GM23338 (cell line): ENCODE results near the gene ARSB.

ENCODE experiments used
- EZH2 ChIP-seq: fragments of 200-600 bp; sonication (generic); IDR thresholded peaks from one replicate; pipeline ENCODE4 v1.8.0; 2017; ENCODE audit warnings: antibody characterized with exemption, mild to moderate bottlenecking, low read depth; ENCODE audit not compliant: unreplicated experiment
- REST ChIP-seq: IDR thresholded peaks from one replicate; pipeline ENCODE4 v1.6.1; 2018; ENCODE audit warnings: antibody characterized with exemption; ENCODE audit not compliant: unreplicated experiment
- TF ChIP-seq, protein P1 (sequence below), 2 experiments: fragments of 200-600 bp in 1 of 2; sonication (generic) in 1 of 2; conservative IDR thresholded peaks; 2 replicates each; pipeline versions ENCODE4 v1.5.1 to v1.6.1; 2016 to 2017; ENCODE audit warnings: antibody characterized with exemption in 2 of 2, low read depth in 2 of 2, mild to moderate bottlenecking in 2 of 2, moderate library complexity in 1 of 2

GRCh38 chr5:78915170-78915569 lies 69.9 kb downstream of the ARSB start:
- TF ChIP-seq, protein P1, sequence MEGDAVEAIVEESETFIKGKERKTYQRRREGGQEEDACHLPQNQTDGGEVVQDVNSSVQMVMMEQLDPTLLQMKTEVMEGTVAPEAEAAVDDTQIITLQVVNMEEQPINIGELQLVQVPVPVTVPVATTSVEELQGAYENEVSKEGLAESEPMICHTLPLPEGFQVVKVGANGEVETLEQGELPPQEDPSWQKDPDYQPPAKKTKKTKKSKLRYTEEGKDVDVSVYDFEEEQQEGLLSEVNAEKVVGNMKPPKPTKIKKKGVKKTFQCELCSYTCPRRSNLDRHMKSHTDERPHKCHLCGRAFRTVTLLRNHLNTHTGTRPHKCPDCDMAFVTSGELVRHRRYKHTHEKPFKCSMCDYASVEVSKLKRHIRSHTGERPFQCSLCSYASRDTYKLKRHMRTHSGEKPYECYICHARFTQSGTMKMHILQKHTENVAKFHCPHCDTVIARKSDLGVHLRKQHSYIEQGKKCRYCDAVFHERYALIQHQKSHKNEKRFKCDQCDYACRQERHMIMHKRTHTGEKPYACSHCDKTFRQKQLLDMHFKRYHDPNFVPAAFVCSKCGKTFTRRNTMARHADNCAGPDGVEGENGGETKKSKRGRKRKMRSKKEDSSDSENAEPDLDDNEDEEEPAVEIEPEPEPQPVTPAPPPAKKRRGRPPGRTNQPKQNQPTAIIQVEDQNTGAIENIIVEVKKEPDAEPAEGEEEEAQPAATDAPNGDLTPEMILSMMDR (conservative IDR thresholded peaks at IDR 0.05; ENCODE audit: low read depth in 2 of 2), result no peak
- TF ChIP-seq EZH2 (no peak), REST (no peak)
